Gastrocnemius medialis (tissue), 4 donors: ENCODE data around the gene OR11A1. TPM values are rescaled to one million over a fixed set of nuclear protein-coding genes. Genes with fewer than 3 reads are reported as not detected.

Experiments
- ATAC-seq, 2 donors: fragments of 150-250 bp; one replicate each; pipeline ENCODE4 v1.9.1; 2016
- DNase-seq, 2 donors: peaks; one replicate each; pipeline ENCODE4 v3.0.0-alpha.2; 2019
- H3K27ac ChIP-seq, 4 donors: fragments of 200-600 bp; sonication (generic); 1 replicate in 1 of 4; 2 replicates in 3 of 4; pipeline ENCODE4 v1.5.1; 2016 to 2018; ENCODE audit warnings: mild to moderate bottlenecking in 2 of 4, moderate library complexity in 1 of 4
- H3K27me3 ChIP-seq, 3 donors: fragments of 200-600 bp; sonication (generic) in 2 of 3; 1 replicate in 1 of 3; 2 replicates in 2 of 3; pipeline versions ENCODE4 v1.5.1 to v1.6.0; 2016 to 2019; ENCODE audit warnings: mild to moderate bottlenecking in 1 of 3, moderate library complexity in 1 of 3
- H3K36me3 ChIP-seq, 2 donors: fragments of 200-600 bp; sonication (generic) in 1 of 2; one replicate each; pipeline ENCODE4 v1.5.1; 2017 to 2018
- H3K4me1 ChIP-seq, 2 donors: fragments of 200-600 bp; sonication (generic) in 1 of 2; one replicate each; pipeline ENCODE4 v1.5.1; 2016 to 2017; ENCODE audit warnings: mild to moderate bottlenecking in 2 of 2
- H3K4me3 ChIP-seq, 4 donors: fragments of 200-600 bp; sonication (generic) in 3 of 4; 1 replicate in 1 of 4; 2 replicates in 3 of 4; pipeline ENCODE4 v1.5.1; 2016 to 2019; ENCODE audit warnings: mild to moderate bottlenecking in 2 of 4
- H3K9me3 ChIP-seq, 3 donors: fragments of 200-600 bp; sonication (generic) in 2 of 3; 1 replicate in 1 of 3; 2 replicates in 2 of 3; pipeline ENCODE4 v1.5.1; 2016 to 2019
- POLR2A ChIP-seq, 2 donors: fragments of 450-650 bp; IDR thresholded peaks; one replicate each; pipeline ENCODE4 v1.6.1; 2017; ENCODE audit warnings: antibody characterized with exemption in 2 of 2, mild to moderate bottlenecking in 2 of 2, moderate library complexity in 2 of 2
- in situ Hi-C, 4 donors: fragments of 200-750 bp; cut with MboI; loops; one replicate each; pipeline versions ENCODE4 v1.15.0 to v1.8.0; 2017; ENCODE audit warnings: low sequenced_read_pairs in 4 of 4
- intact Hi-C: fragments of 100-400 bp; cut with DNase I; formaldehyde crosslinking; loops from one replicate; pipeline ENCODE4 v1.15.1; 2023; ENCODE audit warnings: low total_unique reads
- total RNA-seq, 4 donors: library from RNA; depleted of rRNA; stranded (reverse); fragments of >200 nt; gene quantifications; one replicate each; pipeline versions ENCODE4 v1.1.0 to v1.2.3, GENCODE V29; 2016
- TF ChIP-seq, protein P1 (sequence below), 5 experiments: fragments of 450-650 bp in 3 of 5; fragments of 200-600 bp in 2 of 5; sonication (generic) in 2 of 5; IDR thresholded peaks in 4 of 5; conservative IDR thresholded peaks in 1 of 5; 1 replicate in 4 of 5; 2 replicates in 1 of 5; pipeline ENCODE4 v1.5.1; 2016 to 2019; ENCODE audit warnings: antibody characterized with exemption in 5 of 5, mild to moderate bottlenecking in 3 of 5, moderate library complexity in 3 of 5

OR11A1 gene
- total RNA-seq, 4 donors from 2014 or later, result not detected

DNA sequence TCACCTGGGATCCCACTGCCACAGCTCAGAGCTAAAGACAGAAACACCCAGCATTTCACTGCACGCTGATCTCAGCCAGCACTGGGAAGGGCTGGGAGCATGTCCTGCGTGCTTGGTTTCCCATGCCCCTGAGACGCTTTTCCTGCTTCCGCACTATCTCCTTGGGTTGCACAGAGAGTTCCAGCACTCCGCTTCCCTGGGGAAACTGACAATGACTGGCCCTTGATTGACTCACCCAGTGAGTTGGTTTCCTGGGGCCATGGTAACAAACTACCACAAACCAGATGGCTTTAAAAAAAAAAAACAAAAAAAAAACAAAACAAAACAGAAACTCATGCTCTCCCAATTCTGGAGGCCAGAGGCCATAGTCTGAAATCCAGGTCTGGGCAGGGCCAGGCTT, 45.7 kb upstream of the OR11A1 start:
- ATAC-seq, result no peak
- in situ Hi-C loops, result no loop called here
- no peak overlapping the region for H3K4me3 ChIP-seq

GRCh38 chr6:29502181-29502580, 45.3 kb upstream of the OR11A1 start:
- Histone ChIP-seq H3K4me1 (no peaks in the 10 kb centered on the region), H3K27ac (no peak overlapping the region), H3K27me3 (no peaks in the 10 kb centered on the region), H3K36me3 (no peaks in the 10 kb centered on the region), H3K4me3 (no peak overlapping the region), H3K9me3 (no peaks in the 10 kb centered on the region)
- in situ Hi-C loops, result no loop called here
- intact Hi-C loops, result no loop called here
- ATAC-seq (no peak), DNase-seq (no peak)
- no peak for TF ChIP-seq POLR2A (IDR thresholded peaks at IDR 0.05)
- TF ChIP-seq, protein P1, sequence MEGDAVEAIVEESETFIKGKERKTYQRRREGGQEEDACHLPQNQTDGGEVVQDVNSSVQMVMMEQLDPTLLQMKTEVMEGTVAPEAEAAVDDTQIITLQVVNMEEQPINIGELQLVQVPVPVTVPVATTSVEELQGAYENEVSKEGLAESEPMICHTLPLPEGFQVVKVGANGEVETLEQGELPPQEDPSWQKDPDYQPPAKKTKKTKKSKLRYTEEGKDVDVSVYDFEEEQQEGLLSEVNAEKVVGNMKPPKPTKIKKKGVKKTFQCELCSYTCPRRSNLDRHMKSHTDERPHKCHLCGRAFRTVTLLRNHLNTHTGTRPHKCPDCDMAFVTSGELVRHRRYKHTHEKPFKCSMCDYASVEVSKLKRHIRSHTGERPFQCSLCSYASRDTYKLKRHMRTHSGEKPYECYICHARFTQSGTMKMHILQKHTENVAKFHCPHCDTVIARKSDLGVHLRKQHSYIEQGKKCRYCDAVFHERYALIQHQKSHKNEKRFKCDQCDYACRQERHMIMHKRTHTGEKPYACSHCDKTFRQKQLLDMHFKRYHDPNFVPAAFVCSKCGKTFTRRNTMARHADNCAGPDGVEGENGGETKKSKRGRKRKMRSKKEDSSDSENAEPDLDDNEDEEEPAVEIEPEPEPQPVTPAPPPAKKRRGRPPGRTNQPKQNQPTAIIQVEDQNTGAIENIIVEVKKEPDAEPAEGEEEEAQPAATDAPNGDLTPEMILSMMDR (IDR thresholded peaks at IDR 0.05 in 4 of 5, conservative IDR thresholded peaks at IDR 0.05 in 1 of 5), result no peak

More for the DNA sequence above, 45.7 kb upstream of the OR11A1 start:
- no peak for DNase-seq
- no peak overlapping the region for H3K27ac ChIP-seq
- intact Hi-C loops, result no loop called here
- no peaks in the 10 kb centered on the region for H3K4me1 ChIP-seq
- TF ChIP-seq POLR2A (IDR thresholded peaks at IDR 0.05), result no peak
- TF ChIP-seq, protein P1 (IDR thresholded peaks at IDR 0.05 in 4 of 5, conservative IDR thresholded peaks at IDR 0.05 in 1 of 5), result no peak
- H3K36me3 ChIP-seq, result no peaks in the 10 kb centered on the region
- H3K9me3 ChIP-seq, result no peaks in the 10 kb centered on the region
- no peaks in the 10 kb centered on the region for H3K27me3 ChIP-seq

- ATAC-seq, result no peak
- H3K9me3 ChIP-seq, result no peaks in the 10 kb centered on the region
- intact Hi-C loops (no loop called here), in situ Hi-C loops (no loop called here)
- TF ChIP-seq, protein P1 (IDR thresholded peaks at IDR 0.05 in 4 of 5, conservative IDR thresholded peaks at IDR 0.05 in 1 of 5), result no peak
- H3K4me1 ChIP-seq, result no peaks in the 10 kb centered on the region
- H3K36me3 ChIP-seq, result no peaks in the 10 kb centered on the region
- H3K27ac ChIP-seq, result no peak overlapping the region
- DNase-seq, result no peak
- no peak overlapping the region for H3K4me3 ChIP-seq
- H3K27me3 ChIP-seq, result no peaks in the 10 kb centered on the region
Observed at GRCh38 chr6:29501106-29501505, 44.2 kb upstream of the OR11A1 start.

- in situ Hi-C loops (no loop called here), intact Hi-C loops (no loop called here)
- Histone ChIP-seq H3K4me1 (no peaks in the 10 kb centered on the region), H3K4me3 (no peak overlapping the region), H3K9me3 (no peaks in the 10 kb centered on the region), H3K27ac (no peak overlapping the region), H3K36me3 (no peaks in the 10 kb centered on the region), H3K27me3 (no peaks in the 10 kb centered on the region)
- ATAC-seq (no peak), DNase-seq (no peak)
- no peak for TF ChIP-seq POLR2A (IDR thresholded peaks at IDR 0.05)
- TF ChIP-seq, protein P1 (IDR thresholded peaks at IDR 0.05 in 4 of 5, conservative IDR thresholded peaks at IDR 0.05 in 1 of 5), result no peak
Observed at GRCh38 chr6:29500594-29500993, 43.7 kb upstream of the OR11A1 start.

DNA sequence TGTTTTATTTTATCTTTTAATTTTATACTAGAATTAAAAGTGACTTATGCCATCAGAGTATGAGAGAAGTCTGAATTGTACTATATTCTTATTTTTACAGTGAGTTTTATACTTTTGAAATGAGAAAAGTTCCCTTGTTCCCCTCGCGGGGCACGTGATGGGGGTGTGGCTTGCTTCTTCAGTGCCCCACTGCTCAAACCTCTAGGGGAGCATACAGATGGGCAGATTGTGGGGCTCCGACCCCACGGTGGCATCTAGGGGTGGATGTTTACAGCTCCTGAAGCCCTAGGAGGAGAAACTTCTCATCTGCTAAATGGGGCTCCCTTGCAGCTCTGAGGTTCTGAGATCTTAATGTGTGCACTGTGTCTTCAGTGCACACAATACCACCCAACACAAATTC, 42.8 kb upstream of the OR11A1 start:
- Histone ChIP-seq H3K36me3 (no peaks in the 10 kb centered on the region), H3K4me1 (no peaks in the 10 kb centered on the region), H3K27me3 (no peaks in the 10 kb centered on the region), H3K9me3 (no peaks in the 10 kb centered on the region), H3K27ac (no peak overlapping the region), H3K4me3 (no peak overlapping the region)
- no peak for DNase-seq
- ATAC-seq, result no peak
- in situ Hi-C loops (no loop called here), intact Hi-C loops (no loop called here)
- TF ChIP-seq POLR2A (IDR thresholded peaks at IDR 0.05), result no peak
- TF ChIP-seq, protein P1 (IDR thresholded peaks at IDR 0.05 in 4 of 5, conservative IDR thresholded peaks at IDR 0.05 in 1 of 5), result no peak
